ENCODE results near the gene LRRC45.

DNA sequence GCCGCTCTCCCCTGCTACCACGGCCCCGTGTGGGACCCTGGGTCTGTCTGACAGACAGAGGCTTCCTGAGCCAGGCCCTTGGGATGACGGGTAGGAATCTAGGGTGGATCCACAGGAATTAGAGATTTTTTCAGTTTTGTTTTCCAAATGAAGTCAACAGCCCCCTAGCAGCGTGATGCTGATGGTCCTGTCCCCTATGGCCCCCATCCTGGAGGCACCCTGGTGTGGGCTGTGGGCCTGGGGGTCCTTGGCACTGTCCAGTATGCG lies 15.9 kb upstream of the LRRC45 start:
- TF ChIP-seq, protein P1, sequence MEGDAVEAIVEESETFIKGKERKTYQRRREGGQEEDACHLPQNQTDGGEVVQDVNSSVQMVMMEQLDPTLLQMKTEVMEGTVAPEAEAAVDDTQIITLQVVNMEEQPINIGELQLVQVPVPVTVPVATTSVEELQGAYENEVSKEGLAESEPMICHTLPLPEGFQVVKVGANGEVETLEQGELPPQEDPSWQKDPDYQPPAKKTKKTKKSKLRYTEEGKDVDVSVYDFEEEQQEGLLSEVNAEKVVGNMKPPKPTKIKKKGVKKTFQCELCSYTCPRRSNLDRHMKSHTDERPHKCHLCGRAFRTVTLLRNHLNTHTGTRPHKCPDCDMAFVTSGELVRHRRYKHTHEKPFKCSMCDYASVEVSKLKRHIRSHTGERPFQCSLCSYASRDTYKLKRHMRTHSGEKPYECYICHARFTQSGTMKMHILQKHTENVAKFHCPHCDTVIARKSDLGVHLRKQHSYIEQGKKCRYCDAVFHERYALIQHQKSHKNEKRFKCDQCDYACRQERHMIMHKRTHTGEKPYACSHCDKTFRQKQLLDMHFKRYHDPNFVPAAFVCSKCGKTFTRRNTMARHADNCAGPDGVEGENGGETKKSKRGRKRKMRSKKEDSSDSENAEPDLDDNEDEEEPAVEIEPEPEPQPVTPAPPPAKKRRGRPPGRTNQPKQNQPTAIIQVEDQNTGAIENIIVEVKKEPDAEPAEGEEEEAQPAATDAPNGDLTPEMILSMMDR (IDR thresholded peaks at IDR 0.05 in 2 of 3, conservative IDR thresholded peaks at IDR 0.05 in 1 of 3; ENCODE audit: borderline replicate concordance in 1 of 3, insufficient read depth in 1 of 3, low read depth in 2 of 3, low read length in 2 of 3): no peak
- TF ChIP-seq EZH2 (IDR thresholded peaks at IDR 0.05): no peak
- TF ChIP-seq SRF (IDR thresholded peaks at IDR 0.05; ENCODE audit: low read depth): no peak
- no peak for TF ChIP-seq EGR1 (IDR thresholded peaks at IDR 0.05; ENCODE audit: low read depth)
- no peak for TF ChIP-seq EZH2phosphoT487 (IDR thresholded peaks at IDR 0.05; ENCODE audit: borderline replicate concordance)
- no peak for TF ChIP-seq POLR2AphosphoS5 (IDR thresholded peaks at IDR 0.05; ENCODE audit: low read depth, low read length)
- no peak for TF ChIP-seq ELF1 (IDR thresholded peaks at IDR 0.05; ENCODE audit: borderline replicate concordance, low read depth)
- TF ChIP-seq, protein P2, sequence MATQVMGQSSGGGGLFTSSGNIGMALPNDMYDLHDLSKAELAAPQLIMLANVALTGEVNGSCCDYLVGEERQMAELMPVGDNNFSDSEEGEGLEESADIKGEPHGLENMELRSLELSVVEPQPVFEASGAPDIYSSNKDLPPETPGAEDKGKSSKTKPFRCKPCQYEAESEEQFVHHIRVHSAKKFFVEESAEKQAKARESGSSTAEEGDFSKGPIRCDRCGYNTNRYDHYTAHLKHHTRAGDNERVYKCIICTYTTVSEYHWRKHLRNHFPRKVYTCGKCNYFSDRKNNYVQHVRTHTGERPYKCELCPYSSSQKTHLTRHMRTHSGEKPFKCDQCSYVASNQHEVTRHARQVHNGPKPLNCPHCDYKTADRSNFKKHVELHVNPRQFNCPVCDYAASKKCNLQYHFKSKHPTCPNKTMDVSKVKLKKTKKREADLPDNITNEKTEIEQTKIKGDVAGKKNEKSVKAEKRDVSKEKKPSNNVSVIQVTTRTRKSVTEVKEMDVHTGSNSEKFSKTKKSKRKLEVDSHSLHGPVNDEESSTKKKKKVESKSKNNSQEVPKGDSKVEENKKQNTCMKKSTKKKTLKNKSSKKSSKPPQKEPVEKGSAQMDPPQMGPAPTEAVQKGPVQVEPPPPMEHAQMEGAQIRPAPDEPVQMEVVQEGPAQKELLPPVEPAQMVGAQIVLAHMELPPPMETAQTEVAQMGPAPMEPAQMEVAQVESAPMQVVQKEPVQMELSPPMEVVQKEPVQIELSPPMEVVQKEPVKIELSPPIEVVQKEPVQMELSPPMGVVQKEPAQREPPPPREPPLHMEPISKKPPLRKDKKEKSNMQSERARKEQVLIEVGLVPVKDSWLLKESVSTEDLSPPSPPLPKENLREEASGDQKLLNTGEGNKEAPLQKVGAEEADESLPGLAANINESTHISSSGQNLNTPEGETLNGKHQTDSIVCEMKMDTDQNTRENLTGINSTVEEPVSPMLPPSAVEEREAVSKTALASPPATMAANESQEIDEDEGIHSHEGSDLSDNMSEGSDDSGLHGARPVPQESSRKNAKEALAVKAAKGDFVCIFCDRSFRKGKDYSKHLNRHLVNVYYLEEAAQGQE (IDR thresholded peaks at IDR 0.05; ENCODE audit: low read depth): no peak
- TF ChIP-seq JUND (IDR thresholded peaks at IDR 0.05): no peak
- TF ChIP-seq SP1 (IDR thresholded peaks at IDR 0.05; ENCODE audit: low read depth): no peak
- TF ChIP-seq CEBPB (IDR thresholded peaks at IDR 0.05; ENCODE audit: low read depth): no peak
